OCI-LY3 (cell line): Measurements from ENCODE around the gene SDK1.

Experiments used
- H2AFZ ChIP-seq: fragments of 200-600, 300-600 bp; shearing (Covaris generic); 2 replicates; pipeline ENCODE4 v1.6.0; 2014; ENCODE audit warnings: antibody characterized with exemption, low read depth, low read length
- H3K27ac ChIP-seq: fragments of 200-600, 300-600 bp; sonication (generic); 2 replicates; pipeline ENCODE4 v1.5.1; 2014; ENCODE audit warnings: mild to moderate bottlenecking, low read length, moderate library complexity, mixed read lengths
- H3K27me3 ChIP-seq: fragments of 200-600, 300-600 bp; sonication (generic); 2 replicates; pipeline ENCODE4 v1.6.1; 2014; ENCODE audit warnings: low read depth, low read length, mixed read lengths
- H3K36me3 ChIP-seq: fragments of 200-600, 300-600 bp; sonication (generic); replicated peaks from 2 replicates; pipeline ENCODE3; 2014; ENCODE audit warnings: low read depth, low read length, mixed read lengths
- H3K4me1 ChIP-seq: fragments of 300-600, 200-600 bp; sonication (generic); 2 replicates; pipeline ENCODE4 v1.6.1; 2014; ENCODE audit warnings: low read length, mixed read lengths
- H3K4me2 ChIP-seq: fragments of 200-600, 300-600 bp; sonication (generic); 2 replicates; pipeline ENCODE4 v1.6.1; 2014; ENCODE audit warnings: low read length, mixed read lengths
- H3K4me3 ChIP-seq: fragments of 300-600, 200-600 bp; sonication (generic); 2 replicates; pipeline ENCODE4 v1.5.1; 2014; ENCODE audit warnings: antibody characterized with exemption, mild to moderate bottlenecking, low read length, moderate library complexity
- H3K79me2 ChIP-seq: fragments of 300-600, 200-600 bp; shearing (Covaris generic); 2 replicates; pipeline ENCODE4 v1.6.1; 2014; ENCODE audit warnings: mild to moderate bottlenecking, low read length, mixed read lengths
- H3K9ac ChIP-seq: fragments of 300-600, 200-600 bp; shearing (Covaris generic); 2 replicates; pipeline ENCODE4 v1.6.0; 2014; ENCODE audit warnings: mild to moderate bottlenecking, low read length, moderate library complexity
- H3K9me3 ChIP-seq: fragments of 200-600, 300-600 bp; shearing (Covaris generic); 2 replicates; pipeline ENCODE4 v1.6.1; 2014; ENCODE audit warnings: low read length, mixed read lengths; ENCODE audit not compliant: insufficient read depth
- H4K20me1 ChIP-seq: fragments of 200-600, 300-600 bp; sonication (generic); 2 replicates; pipeline ENCODE4 v1.6.1; 2016; ENCODE audit warnings: low read length, mixed read lengths; ENCODE audit not compliant: insufficient read depth
- CTCF ChIP-seq: fragments of 200-600, 300-600 bp; sonication (generic); IDR thresholded peaks from 2 replicates; pipeline ENCODE4 v1.5.1; 2014; ENCODE audit warnings: antibody characterized with exemption, low read length, low read depth
- EZH2phosphoT487 ChIP-seq: fragments of 200-600 bp; shearing (Covaris generic); IDR thresholded peaks from 2 replicates; pipeline ENCODE4 v1.6.1; 2018; ENCODE audit warnings: antibody characterized with exemption, mixed run types, low read depth

The SDK1 gene

GRCh38 chr7:3592401-3593134, 291.5 kb downstream of the SDK1 start:
- no peak overlapping the region for H3K4me3 ChIP-seq

GRCh38 chr7:3594901-3595300, 293.8 kb downstream of the SDK1 start:
- H2AFZ ChIP-seq: no peak overlapping the region
- no peak overlapping the region for H3K27ac ChIP-seq
- H3K4me3 ChIP-seq: no peak overlapping the region
- H3K27me3 ChIP-seq: no peaks in the 10 kb centered on the region
- no peak overlapping the region for H3K4me2 ChIP-seq
- H3K9me3 ChIP-seq: peaks cover 8% of the 10 kb centered on the region; the same call in 1 of the 2 replicates
- no peaks in the 10 kb centered on the region for H3K79me2 ChIP-seq
- H3K9ac ChIP-seq: no peak overlapping the region
- no peaks in the 10 kb centered on the region for H4K20me1 ChIP-seq
- no peaks in the 10 kb centered on the region for H3K36me3 ChIP-seq
- TF ChIP-seq EZH2phosphoT487 (no peak), CTCF (no peak)
- H3K4me1 ChIP-seq: peaks cover 8% of the 10 kb centered on the region

More at GRCh38 chr7:3592401-3593134, 291.5 kb downstream of the SDK1 start:
- TF ChIP-seq EZH2phosphoT487: no peak
- no peak for TF ChIP-seq CTCF
- no peak overlapping the region for H3K4me2 ChIP-seq
- H3K27me3 ChIP-seq: no peaks in the 10 kb centered on the region
- H3K27ac ChIP-seq: no peak overlapping the region
- no peaks in the 10 kb centered on the region for H4K20me1 ChIP-seq
- H2AFZ ChIP-seq: no peak overlapping the region
- no peak overlapping the region for H3K9ac ChIP-seq
- peaks cover 4% of the 10 kb centered on the region for H3K4me1 ChIP-seq
- no peaks in the 10 kb centered on the region for H3K36me3 ChIP-seq
- no peaks in the 10 kb centered on the region for H3K79me2 ChIP-seq
- peaks cover 2% of the 10 kb centered on the region; the same call in 1 of the 2 replicates for H3K9me3 ChIP-seq

GRCh38 chr7:3598854-3599253, 297.8 kb downstream of the SDK1 start:
- no peaks in the 10 kb centered on the region for H3K79me2 ChIP-seq
- no peak overlapping the region for H3K27ac ChIP-seq
- H2AFZ ChIP-seq: no peak overlapping the region
- H4K20me1 ChIP-seq: no peaks in the 10 kb centered on the region
- no peaks in the 10 kb centered on the region for H3K36me3 ChIP-seq
- no peak overlapping the region for H3K4me2 ChIP-seq
- peaks cover 8% of the 10 kb centered on the region; the same call in 1 of the 2 replicates for H3K9me3 ChIP-seq
- TF ChIP-seq EZH2phosphoT487 (no peak), CTCF (no peak)
- H3K27me3 ChIP-seq: no peaks in the 10 kb centered on the region
- H3K4me1 ChIP-seq: peaks cover 8% of the 10 kb centered on the region
- no peak overlapping the region for H3K4me3 ChIP-seq
- H3K9ac ChIP-seq: no peak overlapping the region

- Histone ChIP-seq H3K36me3 (no peaks in the 10 kb centered on the region), H3K4me1 (no peaks in the 10 kb centered on the region), H3K9me3 (no peaks in the 10 kb centered on the region), H3K4me3 (no peak overlapping the region), H3K27ac (no peak overlapping the region), H3K27me3 (no peaks in the 10 kb centered on the region), H3K79me2 (no peaks in the 10 kb centered on the region), H2AFZ (no peak overlapping the region), H4K20me1 (no peaks in the 10 kb centered on the region), H3K4me2 (no peak overlapping the region), H3K9ac (no peak overlapping the region)
- no peak for TF ChIP-seq EZH2phosphoT487
- no peak for TF ChIP-seq CTCF
Observed at GRCh38 chr7:3605222-3605621, 304.2 kb downstream of the SDK1 start.
